Astrocyte of the hippocampus (primary cell): ENCODE results near the gene TTC14.

Experiments used
- DNase-seq: peaks from one replicate; pipeline ENCODE4 v3.0.0; 2011; ENCODE audit warnings: low read depth, low spot score

TTC14 gene

DNA sequence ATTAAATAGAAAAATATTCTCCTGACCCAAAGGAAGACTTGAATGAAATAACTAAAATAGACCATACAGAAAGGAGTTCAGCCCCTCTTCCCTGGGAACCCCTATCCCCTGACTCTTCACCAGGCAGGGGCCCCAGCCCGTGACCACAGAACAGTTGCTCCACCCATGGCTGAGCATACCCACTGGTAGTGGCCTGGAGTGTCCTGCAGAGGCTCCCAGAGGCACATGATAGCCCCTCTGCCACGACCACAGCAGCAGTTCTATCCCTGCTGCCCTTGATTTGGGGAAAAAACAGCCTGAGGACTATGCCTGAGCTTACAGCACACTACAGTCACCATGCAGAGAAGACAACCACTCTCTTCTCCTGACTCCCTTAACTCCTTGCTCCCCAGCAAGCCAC lies 31.8 kb downstream of the TTC14 start:
- DNase-seq: no peak

DNA sequence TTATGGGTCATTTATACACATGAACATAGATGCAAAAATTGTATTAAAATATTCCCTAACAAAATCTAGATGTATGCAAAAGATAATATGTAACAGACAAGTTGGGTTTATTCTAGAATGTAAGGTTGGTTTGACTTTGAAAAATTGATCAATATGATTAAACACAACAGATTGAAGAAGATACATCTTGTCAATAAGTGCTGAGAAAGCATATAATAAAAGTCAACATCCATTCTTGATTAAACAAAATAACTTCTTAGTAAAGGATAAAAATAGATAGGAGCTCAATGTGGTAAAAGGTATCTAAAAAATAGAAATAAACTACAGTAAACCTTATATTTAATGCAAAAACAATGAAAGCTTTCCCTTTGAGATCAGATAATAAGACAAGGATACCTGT lies 39.0 kb downstream of the TTC14 start:
- no peak for DNase-seq

DNA sequence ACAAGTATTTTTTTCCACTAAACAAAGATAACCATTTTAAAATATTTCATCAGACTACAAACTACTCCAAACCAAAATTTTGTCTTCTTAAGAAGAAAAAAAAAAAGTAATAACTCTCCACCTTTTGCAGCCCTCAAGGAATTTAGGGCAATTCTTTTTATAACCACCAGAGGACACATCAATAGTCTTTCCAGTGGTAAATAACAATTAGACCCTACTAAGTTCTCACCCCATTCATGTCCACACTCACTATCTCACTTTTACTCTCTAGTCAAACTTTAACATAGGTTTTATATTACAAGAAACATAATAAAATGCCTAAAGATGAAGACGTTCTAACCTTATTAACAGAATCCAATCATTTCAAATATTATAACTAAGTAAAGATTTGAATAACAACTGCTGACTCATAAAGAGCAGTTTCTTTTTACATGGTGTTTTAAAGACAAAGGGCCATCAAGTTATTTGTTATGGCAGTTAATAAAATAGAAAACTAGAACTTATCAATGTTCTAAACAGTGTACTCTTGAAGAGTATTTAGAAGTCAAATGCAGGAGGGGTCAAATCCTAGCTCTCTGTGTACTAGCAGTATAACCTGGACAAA lies 44.3 kb downstream of the TTC14 start:
- DNase-seq: no peak

DNA sequence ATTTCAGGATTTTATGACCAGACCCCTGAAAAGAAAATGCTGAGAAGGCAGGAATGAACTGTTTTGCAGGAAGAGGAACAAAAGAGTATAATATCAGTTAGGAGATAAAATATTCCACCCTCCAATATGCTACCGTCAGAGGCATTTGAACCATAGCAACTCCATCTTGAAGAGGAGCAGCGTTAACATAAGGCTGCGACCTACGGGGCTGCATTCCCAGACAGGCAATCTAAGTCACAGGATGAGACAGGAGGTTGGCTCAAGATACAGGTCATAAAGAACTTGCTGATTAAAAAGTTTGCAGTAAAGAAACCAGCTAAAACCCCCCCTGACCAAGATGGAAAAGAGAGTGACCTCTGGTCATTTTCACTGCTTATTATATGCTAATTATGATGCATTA lies 54.4 kb downstream of the TTC14 start:
- DNase-seq: no peak

DNA sequence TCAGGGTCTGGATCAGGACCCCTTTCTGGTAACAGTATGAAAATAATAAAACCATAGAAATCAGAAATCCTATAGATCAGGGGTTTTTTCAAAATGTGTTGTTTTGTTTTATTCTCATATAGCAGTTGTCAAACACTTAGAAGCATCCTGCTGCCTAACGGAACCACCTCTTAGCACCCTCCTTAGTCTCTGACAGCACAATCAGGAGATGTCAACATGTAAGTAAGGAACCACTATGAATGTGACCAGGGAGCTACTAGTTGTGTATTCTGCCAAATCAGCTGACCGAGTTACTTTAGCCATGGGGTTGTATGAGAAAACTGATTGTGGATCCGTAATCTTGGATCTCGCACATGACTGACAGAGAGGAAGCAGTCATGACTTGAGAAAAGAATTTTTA lies 55.1 kb downstream of the TTC14 start:
- DNase-seq: no peak
